GM12878 (cell line): ENCODE results near the gene FAF1. TPM values are rescaled to one million over a fixed set of nuclear protein-coding genes. Genes with fewer than 3 reads are reported as not detected.

ENCODE experiments used
- ATAC-seq: fragments of 200-7000 bp; cut with Tn5 transposase; 3 replicates; pipeline ENCODE4 v1.9.1; 2020; ENCODE audit warnings: mild to moderate bottlenecking, moderate library complexity
- BruUV-seq: library from RNA; stranded (reverse); fragments of 400-500 nt; replicated peaks from 2 replicates; lab custom pipeline; 2021; lab: Mats Ljungman, UMichigan
- CTCF ChIA-PET: fragments of 300-600 bp; sonication (Branson Sonifier 250); formaldehyde crosslinking; extraction: SDS; loops from one replicate; lab custom pipeline; 2021; ENCODE audit warnings: inconsistent platforms; lab: Yijun Ruan, JAX
- POLR2A ChIA-PET: fragments of 350-600 bp; formaldehyde crosslinking; extraction: SDS; loops from one replicate; lab custom pipeline; 2021; ENCODE audit warnings: inconsistent platforms; lab: Charles Lee
- RAD21 ChIA-PET: fragments of 300-600 bp; sonication (Branson Sonifier 250); formaldehyde crosslinking; loops from one replicate; lab custom pipeline; 2023; ENCODE audit warnings: antibody characterized with exemption; ENCODE audit not compliant: unreplicated experiment; lab: Charles Lee
- SMC1A ChIA-PET: fragments of 300-600 bp; sonication (Branson Sonifier 250); formaldehyde crosslinking; loops from one replicate; lab custom pipeline; 2023; ENCODE audit not compliant: unreplicated experiment, uncharacterized antibody; lab: Charles Lee
- DNase-seq: peaks from one replicate; pipeline ENCODE4 v3.0.0-alpha.2; 2011; ENCODE audit warnings: low read depth, low spot score
- FAIRE-seq: peaks from 3 replicates; lab custom pipeline; 2011; peaks lifted over from hg19 to GRCh38; lab: Jason Lieb, UNC
- H2AFZ ChIP-seq: 2 replicates; pipeline ENCODE4 v1.6.0; 2011; ENCODE audit warnings: low read depth, low read length, control low read depth; ENCODE audit not compliant: control insufficient read depth
- H3K27ac ChIP-seq: 2 replicates; pipeline ENCODE4 v1.5.1; 2011; ENCODE audit warnings: control low read depth; ENCODE audit not compliant: control insufficient read depth, insufficient read depth
- H3K27me3 ChIP-seq, 2 experiments: replicated peaks in 1 of 2; 2 replicates each; pipeline versions ENCODE4 v1.6.0 to v1.6.1; 2011; ENCODE audit warnings: low read length in 1 of 2; ENCODE audit not compliant: control insufficient read depth in 2 of 2, insufficient read depth in 2 of 2
- H3K36me3 ChIP-seq, 2 experiments: 2 replicates each; pipeline ENCODE4 v1.5.1; 2011; ENCODE audit warnings: low read length in 1 of 2; ENCODE audit not compliant: control insufficient read depth in 2 of 2, insufficient read depth in 2 of 2
- H3K4me1 ChIP-seq: 2 replicates; pipeline ENCODE4 v1.6.1; 2011; ENCODE audit warnings: mild to moderate bottlenecking, low read length, moderate library complexity, mixed read lengths; ENCODE audit not compliant: control insufficient read depth, insufficient read depth
- H3K4me2 ChIP-seq: 2 replicates; pipeline ENCODE4 v1.6.0; 2011; ENCODE audit warnings: control low read depth; ENCODE audit not compliant: control insufficient read depth, insufficient read depth
- H3K4me3 ChIP-seq: fragments of 200-600 bp; sonication (generic); 2 replicates; pipeline ENCODE4 v1.5.1; 2016
- H3K79me2 ChIP-seq: 2 replicates; pipeline ENCODE4 v1.6.0; 2011; ENCODE audit warnings: low read length; ENCODE audit not compliant: control insufficient read depth, insufficient read depth
- H3K9ac ChIP-seq: 2 replicates; pipeline ENCODE4 v1.8.0; 2011; ENCODE audit warnings: low read length, control low read depth, mixed read lengths; ENCODE audit not compliant: control insufficient read depth, insufficient read depth
- H3K9me3 ChIP-seq: replicated peaks from 3 replicates; pipeline ENCODE4 v1.5.1; 2011; ENCODE audit warnings: mild to moderate bottlenecking, low read length; ENCODE audit not compliant: control insufficient read depth, insufficient read depth
- H4K20me1 ChIP-seq: 2 replicates; pipeline ENCODE4 v1.6.0; 2011; ENCODE audit not compliant: control insufficient read depth, insufficient read depth
- ATF3 ChIP-seq: IDR thresholded peaks from 2 replicates; pipeline ENCODE4 v1.6.1; 2011; ENCODE audit warnings: low read depth, mild to moderate bottlenecking, low read length, moderate library complexity, borderline replicate concordance; ENCODE audit errors: extremely low read depth
- CREB1 ChIP-seq: IDR thresholded peaks from 2 replicates; pipeline ENCODE4 v1.6.1; 2012; ENCODE audit warnings: low read depth, mild to moderate bottlenecking, inconsistent platforms
- HDGF ChIP-seq: fragments of 450-650 bp; IDR thresholded peaks from 2 replicates; pipeline ENCODE4 v1.6.1; 2016; ENCODE audit warnings: antibody characterized with exemption
- IKZF2 ChIP-seq, 2 experiments: fragments of 450-650 bp; IDR thresholded peaks; 2 replicates each; pipeline ENCODE4 v1.6.1; 2017; ENCODE audit warnings: mild to moderate bottlenecking in 2 of 2, moderate library complexity in 2 of 2
- NBN ChIP-seq: fragments of 450-650 bp; IDR thresholded peaks from 2 replicates; pipeline ENCODE4 v1.6.1; 2016
- REST ChIP-seq: IDR thresholded peaks from 2 replicates; pipeline ENCODE4 v1.6.1; 2012; ENCODE audit warnings: mild to moderate bottlenecking, low read depth, low read length
- RUNX3 ChIP-seq: IDR thresholded peaks from 2 replicates; pipeline ENCODE4 v1.6.1; 2012; ENCODE audit warnings: low read length, inconsistent platforms
- TCF3 ChIP-seq: IDR thresholded peaks from 2 replicates; pipeline ENCODE4 v1.6.1; 2012; ENCODE audit warnings: low read depth, mild to moderate bottlenecking, low read length, borderline replicate concordance; ENCODE audit not compliant: insufficient read depth
- YY1 ChIP-seq: IDR thresholded peaks from 2 replicates; pipeline ENCODE4 v1.6.1; 2011; ENCODE audit warnings: low read depth, mild to moderate bottlenecking, low read length
- ZNF274 ChIP-seq: IDR thresholded peaks from one replicate; pipeline ENCODE4 v1.8.0; 2011; ENCODE audit not compliant: insufficient read length, insufficient read depth
- WGBS: methylation state at CpG from one replicate; pipeline ENCODE4 v1.1.6; 2016; ENCODE audit warnings: low lambda C conversion rate; ENCODE audit not compliant: insufficient replicate concordance, insufficient coverage; ENCODE audit errors: missing lambda C conversion rate; 5-methylcytosine and 5-hydroxymethylcytosine counted together
- in situ Hi-C: fragments of 300-500 bp; cut with MboI; formaldehyde crosslinking; loops from 9 replicates; pipeline ENCODE4 v1.14.3; 2018; ENCODE audit warnings: mixed read lengths
- intact Hi-C: fragments of 100-400 bp; cut with micrococcal nuclease; formaldehyde crosslinking; loops from one replicate; pipeline ENCODE4 v1.14.2; 2022; ENCODE audit not compliant: unreplicated experiment
- polyA plus RNA-seq, 11 experiments: library from polyadenylated mRNA; depleted of rRNA in 4 of 11; unstranded in 6 of 11; stranded (reverse) in 5 of 11; fragments of >200 nt; fragmentation: Nextera tagmentation in 4 of 11; fragmentation: Illumina TruSeq in 1 of 11; extraction: Ambion mirVana in 4 of 11; extraction: Trizol in 1 of 11; gene quantifications; 1 replicate in 1 of 11; 2 replicates in 10 of 11; pipeline versions ENCODE4 v1.2.1 to v1.2.3, GENCODE V29; 2011 to 2016; ENCODE audit warnings: inconsistent platforms in 2 of 11, missing spikeins in 2 of 11, low read depth in 1 of 11
- total RNA-seq, 4 experiments: library from RNA; depleted of rRNA in 3 of 4; stranded (reverse); fragments of >200 nt in 3 of 4; fragmentation: Illumina TruSeq in 1 of 4; extraction: Trizol in 1 of 4; gene quantifications; 2 replicates each; pipeline versions ENCODE4 v1.2.1 to v1.2.3, GENCODE V29; 2013 to 2021
- TF ChIP-seq, protein P1 (sequence below): fragments of 450-650 bp; IDR thresholded peaks from 2 replicates; pipeline ENCODE4 v1.6.1; 2016; ENCODE audit warnings: mild to moderate bottlenecking

Gene FAF1
- total and polyA plus RNA-seq, 10 of the 15 experiments (the other 5 are each of a cell fraction or from before 2014, with no cell fraction given) = 8.6 to 54.5 (median 23.7) TPM

GRCh38 chr1:50964863-50965262 lies 4.8 kb upstream of the FAF1 start (continued):
- TF ChIP-seq, protein P1, sequence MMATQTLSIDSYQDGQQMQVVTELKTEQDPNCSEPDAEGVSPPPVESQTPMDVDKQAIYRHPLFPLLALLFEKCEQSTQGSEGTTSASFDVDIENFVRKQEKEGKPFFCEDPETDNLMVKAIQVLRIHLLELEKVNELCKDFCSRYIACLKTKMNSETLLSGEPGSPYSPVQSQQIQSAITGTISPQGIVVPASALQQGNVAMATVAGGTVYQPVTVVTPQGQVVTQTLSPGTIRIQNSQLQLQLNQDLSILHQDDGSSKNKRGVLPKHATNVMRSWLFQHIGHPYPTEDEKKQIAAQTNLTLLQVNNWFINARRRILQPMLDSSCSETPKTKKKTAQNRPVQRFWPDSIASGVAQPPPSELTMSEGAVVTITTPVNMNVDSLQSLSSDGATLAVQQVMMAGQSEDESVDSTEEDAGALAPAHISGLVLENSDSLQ = no peak
- TF ChIP-seq TCF3 (no peak), ATF3 (no peak), ZNF274 (no peak), REST (no peak)

DNA sequence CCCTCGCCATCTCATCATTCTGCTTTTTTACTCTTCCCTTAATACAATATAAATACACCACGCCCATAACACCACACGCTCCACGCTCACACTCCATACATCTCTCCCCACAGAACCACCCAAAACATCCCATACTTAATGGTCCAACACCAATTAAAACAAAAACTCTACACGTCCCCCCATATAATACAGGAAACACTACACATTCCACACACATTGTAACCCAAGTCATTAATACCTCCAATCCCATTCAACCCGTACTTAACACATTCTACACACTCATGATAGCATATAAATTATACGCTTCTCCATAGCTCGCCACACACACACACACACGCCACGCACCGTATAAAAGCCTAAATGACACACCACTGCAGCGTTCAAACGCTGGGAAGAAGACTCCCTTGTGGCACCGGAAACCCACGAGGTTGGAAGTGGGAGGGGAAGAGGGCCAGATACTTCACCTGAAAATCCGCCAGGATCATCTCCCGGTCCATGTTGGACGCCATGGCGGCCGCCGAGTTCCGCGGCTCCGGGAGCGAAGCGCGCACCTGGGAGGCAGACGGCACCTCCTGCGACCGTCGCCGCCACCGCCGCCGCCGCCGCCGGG lies 659 bp downstream of the FAF1 start:
- ATAC-seq (peak; percentile 8; the same call in 2 of the 3 replicates), DNase-seq (no peak), FAIRE-seq (no peak)
- Histone ChIP-seq H3K27me3 (no peaks in the 10 kb centered on the region), H2AFZ (peak overlapping the region; percentile 84), H3K4me2 (peak overlapping the region; percentile 78), H3K9me3 (no peaks in the 10 kb centered on the region), H3K4me3 (peak overlapping the region; percentile 92), H3K4me1 (peaks cover 3% of the 10 kb centered on the region; the same call in 1 of the 2 replicates), H3K36me3 (no peaks in the 10 kb centered on the region), H4K20me1 (no peaks in the 10 kb centered on the region), H3K79me2 (peaks cover 38% of the 10 kb centered on the region), H3K9ac (peak overlapping the region; percentile 92), H3K27ac (peak overlapping the region; percentile 79)
- POLR2A ChIA-PET = no interaction called here
- RAD21 ChIA-PET = no interaction called here
- intact Hi-C loops (no loop called here), in situ Hi-C loops (no loop called here)
- WGBS = 2% methylated on average over 27 of the region's 38 CpGs
- BruUV-seq = no TSS peak
- SMC1A ChIA-PET = interaction anchor here (0.6 to 3.0 kb wide), 4 partner anchors 13 to 120 kb away, joined by 3 to 18 read pairs (median 3); no protein-coding TSS in a partner anchor
- peak; percentile 36; the same call in 1 of the 2 replicates for TF ChIP-seq NBN
- peak; percentile 52; the same call in 1 of the 2 replicates for TF ChIP-seq YY1
- 0 out of 4 replicates have a peak, but pooled peaks have one; percentile 17 to 23 for TF ChIP-seq IKZF2 (IDR thresholded peaks at IDR 0.05)
- TF ChIP-seq CREB1 = no peak
- TF ChIP-seq HDGF = peak; percentile 55; the same call in 1 of the 2 replicates
- TF ChIP-seq RUNX3 = 0 out of 2 replicates have a peak, but pooled peaks have one; percentile 16
- CTCF ChIA-PET = interaction anchor here (1.2 to 1.3 kb wide), 2 partner anchors 9 to 29 kb away, joined by 5 read pairs; no protein-coding TSS in a partner anchor
